ENCODE data around the gene ACTL6A.

Gene ACTL6A

GRCh38 chr3:179551349-179552105 lies 11.2 kb upstream of the ACTL6A start:
- H3K36me3 ChIP-seq (ENCODE audit: control insufficient read depth, low read length): no peaks in the 10 kb centered on the region
- H3K27me3 ChIP-seq (ENCODE audit: control insufficient read depth, low read length): no peaks in the 10 kb centered on the region
- peaks cover 14% of the 10 kb centered on the region for H3K4me1 ChIP-seq (ENCODE audit: control insufficient read depth, low read length)
- peak overlapping the region; percentile 3; the same call in 1 of the 2 replicates for H3K4me2 ChIP-seq (ENCODE audit: low read length)
- no peak overlapping the region for H3K27ac ChIP-seq (ENCODE audit: low read depth, low read length)
- no peaks in the 10 kb centered on the region for H3K9me3 ChIP-seq (ENCODE audit: control insufficient read depth, insufficient read depth, low read length)
- H3K4me3 ChIP-seq (ENCODE audit: low read length): no peak overlapping the region
- no peak for TF ChIP-seq CTCF (IDR thresholded peaks at IDR 0.05; ENCODE audit: low read depth, low read length, poor library complexity, severe bottlenecking)
- no peak for TF ChIP-seq EZH2phosphoT487 (IDR thresholded peaks at IDR 0.05; ENCODE audit: borderline replicate concordance, low read length)
- H3F3A ChIP-seq (ENCODE audit: control insufficient read depth, insufficient read depth): no peaks in the 10 kb centered on the region
- H4K20me1 ChIP-seq (ENCODE audit: control insufficient read depth, insufficient read depth, low read depth, low read length): no peaks in the 10 kb centered on the region
- H3K79me2 ChIP-seq (ENCODE audit: control insufficient read depth, low read length): no peaks in the 10 kb centered on the region
- no peaks in the 10 kb centered on the region for H3K9me2 ChIP-seq (replicated peaks; ENCODE audit: control insufficient read depth, low read length)

- Histone ChIP-seq H3K79me2 (ENCODE audit: control insufficient read depth, low read length) (peaks cover 8% of the 10 kb centered on the region), H3K27ac (ENCODE audit: low read depth, low read length) (no peak overlapping the region)
- TF ChIP-seq CTCF (IDR thresholded peaks at IDR 0.05; ENCODE audit: low read depth, low read length, poor library complexity, severe bottlenecking) (peak; percentile 87), EZH2phosphoT487 (IDR thresholded peaks at IDR 0.05; ENCODE audit: borderline replicate concordance, low read length) (no peak)
These were observed 3.9 kb upstream of the ACTL6A start for GRCh38 chr3:179558742-179559364.

GRCh38 chr3:179560791-179561190 lies 1.9 kb upstream of the ACTL6A start:
- Histone ChIP-seq H3K9me2 (replicated peaks; ENCODE audit: control insufficient read depth, low read length) (no peaks in the 10 kb centered on the region), H4K20me1 (ENCODE audit: control insufficient read depth, insufficient read depth, low read depth, low read length) (peaks cover 7% of the 10 kb centered on the region; the same call in 1 of the 2 replicates), H3K4me2 (ENCODE audit: low read length) (no peak overlapping the region), H3K27ac (ENCODE audit: low read depth, low read length) (no peak overlapping the region), H3K4me3 (ENCODE audit: low read length) (no peak overlapping the region), H3K9me3 (ENCODE audit: control insufficient read depth, insufficient read depth, low read length) (no peaks in the 10 kb centered on the region), H3K4me1 (ENCODE audit: control insufficient read depth, low read length) (peaks cover 25% of the 10 kb centered on the region), H3K27me3 (ENCODE audit: control insufficient read depth, low read length) (no peaks in the 10 kb centered on the region), H3F3A (ENCODE audit: control insufficient read depth, insufficient read depth) (peaks cover 3% of the 10 kb centered on the region; the same call in 1 of the 2 replicates), H3K36me3 (ENCODE audit: control insufficient read depth, low read length) (peaks cover 3% of the 10 kb centered on the region; the same call in 1 of the 2 replicates), H3K79me2 (ENCODE audit: control insufficient read depth, low read length) (peaks cover 27% of the 10 kb centered on the region)
- no peak for TF ChIP-seq CTCF (IDR thresholded peaks at IDR 0.05; ENCODE audit: low read depth, low read length, poor library complexity, severe bottlenecking)

More at GRCh38 chr3:179558742-179559364, 3.9 kb upstream of the ACTL6A start:
- Histone ChIP-seq H3K9me2 (replicated peaks; ENCODE audit: control insufficient read depth, low read length) (no peaks in the 10 kb centered on the region), H3K4me2 (ENCODE audit: low read length) (no peak overlapping the region), H3K4me3 (ENCODE audit: low read length) (no peak overlapping the region), H3K36me3 (ENCODE audit: control insufficient read depth, low read length) (peaks cover 3% of the 10 kb centered on the region; the same call in 1 of the 2 replicates), H3K9me3 (ENCODE audit: control insufficient read depth, insufficient read depth, low read length) (no peaks in the 10 kb centered on the region), H3K27me3 (ENCODE audit: control insufficient read depth, low read length) (no peaks in the 10 kb centered on the region), H3F3A (ENCODE audit: control insufficient read depth, insufficient read depth) (peaks cover 3% of the 10 kb centered on the region; the same call in 1 of the 2 replicates), H4K20me1 (ENCODE audit: control insufficient read depth, insufficient read depth, low read depth, low read length) (no peaks in the 10 kb centered on the region), H3K4me1 (ENCODE audit: control insufficient read depth, low read length) (peaks cover 7% of the 10 kb centered on the region)
